H1 (cell line): ENCODE measurements around the gene GRID1.

Source experiments
- EZH2 ChIP-seq: fragments of 200-600 bp; sonication (generic); IDR thresholded peaks from 2 replicates; pipeline ENCODE4 v1.7.1; 2012; ENCODE audit warnings: low read depth, mild to moderate bottlenecking, moderate library complexity, low read length, inconsistent platforms; ENCODE audit not compliant: severe bottlenecking
- GABPA ChIP-seq: IDR thresholded peaks from 2 replicates; pipeline ENCODE4 v1.6.1; 2011; ENCODE audit warnings: mild to moderate bottlenecking, low read length, moderate library complexity, borderline replicate concordance; ENCODE audit not compliant: insufficient read depth
- GTF2F1 ChIP-seq: IDR thresholded peaks from 2 replicates; pipeline ENCODE4 v1.6.1; 2012; ENCODE audit warnings: low read depth, low read length, improper control_type of control experiment, borderline replicate concordance
- POLR2A ChIP-seq, 2 experiments: IDR thresholded peaks; 1 replicate in 1 of 2; 2 replicates in 1 of 2; pipeline ENCODE4 v1.6.1; 2011; ENCODE audit warnings: low read depth in 2 of 2, low read length in 2 of 2, mild to moderate bottlenecking in 2 of 2; ENCODE audit errors: control extremely low read depth in 1 of 2
- POLR2AphosphoS5 ChIP-seq: IDR thresholded peaks from 2 replicates; pipeline ENCODE4 v1.6.1; 2011; ENCODE audit warnings: low read depth, low read length
- SP4 ChIP-seq: IDR thresholded peaks from 2 replicates; pipeline ENCODE4 v1.6.1; 2012; ENCODE audit warnings: low read length, inconsistent platforms
- SUZ12 ChIP-seq: fragments of 200-600 bp; sonication (generic); IDR thresholded peaks from 2 replicates; pipeline ENCODE4 v1.6.1; 2012; ENCODE audit warnings: mild to moderate bottlenecking, inconsistent platforms, low read length, moderate library complexity, mixed read lengths
- TF ChIP-seq, protein P1 (sequence below), 3 experiments: IDR thresholded peaks; 1 replicate in 2 of 3; 2 replicates in 1 of 3; pipeline versions ENCODE4 v1.5.1 to v1.6.1; 2011; ENCODE audit warnings: low read length in 3 of 3, mild to moderate bottlenecking in 3 of 3, inconsistent platforms in 2 of 3, low read depth in 1 of 3, moderate library complexity in 1 of 3; ENCODE audit not compliant: insufficient read depth in 1 of 3; ENCODE audit errors: control extremely low read depth in 1 of 3
- TF ChIP-seq, protein P2 (sequence below): fragments of 300-600 bp; sonication (generic); IDR thresholded peaks from 2 replicates; pipeline ENCODE4 v1.7.1; 2012; ENCODE audit warnings: low read length, moderate library complexity, mild to moderate bottlenecking, inconsistent platforms; ENCODE audit not compliant: insufficient replicate concordance

GRCh38 chr10:86152354-86152753, 214.2 kb downstream of the GRID1 start:
- TF ChIP-seq POLR2A (IDR thresholded peaks at IDR 0.05; ENCODE audit: control extremely low read depth in 1 of 2, low read depth in 2 of 2, low read length in 2 of 2), result no peak
- TF ChIP-seq, protein P1, sequence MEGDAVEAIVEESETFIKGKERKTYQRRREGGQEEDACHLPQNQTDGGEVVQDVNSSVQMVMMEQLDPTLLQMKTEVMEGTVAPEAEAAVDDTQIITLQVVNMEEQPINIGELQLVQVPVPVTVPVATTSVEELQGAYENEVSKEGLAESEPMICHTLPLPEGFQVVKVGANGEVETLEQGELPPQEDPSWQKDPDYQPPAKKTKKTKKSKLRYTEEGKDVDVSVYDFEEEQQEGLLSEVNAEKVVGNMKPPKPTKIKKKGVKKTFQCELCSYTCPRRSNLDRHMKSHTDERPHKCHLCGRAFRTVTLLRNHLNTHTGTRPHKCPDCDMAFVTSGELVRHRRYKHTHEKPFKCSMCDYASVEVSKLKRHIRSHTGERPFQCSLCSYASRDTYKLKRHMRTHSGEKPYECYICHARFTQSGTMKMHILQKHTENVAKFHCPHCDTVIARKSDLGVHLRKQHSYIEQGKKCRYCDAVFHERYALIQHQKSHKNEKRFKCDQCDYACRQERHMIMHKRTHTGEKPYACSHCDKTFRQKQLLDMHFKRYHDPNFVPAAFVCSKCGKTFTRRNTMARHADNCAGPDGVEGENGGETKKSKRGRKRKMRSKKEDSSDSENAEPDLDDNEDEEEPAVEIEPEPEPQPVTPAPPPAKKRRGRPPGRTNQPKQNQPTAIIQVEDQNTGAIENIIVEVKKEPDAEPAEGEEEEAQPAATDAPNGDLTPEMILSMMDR (IDR thresholded peaks at IDR 0.05; ENCODE audit: control extremely low read depth in 1 of 3, insufficient read depth in 1 of 3, low read depth in 1 of 3, low read length in 3 of 3), result no peak
- TF ChIP-seq GTF2F1, result no peak
- TF ChIP-seq GABPA, result no peak
- TF ChIP-seq EZH2, result no peak
- TF ChIP-seq, protein P2, sequence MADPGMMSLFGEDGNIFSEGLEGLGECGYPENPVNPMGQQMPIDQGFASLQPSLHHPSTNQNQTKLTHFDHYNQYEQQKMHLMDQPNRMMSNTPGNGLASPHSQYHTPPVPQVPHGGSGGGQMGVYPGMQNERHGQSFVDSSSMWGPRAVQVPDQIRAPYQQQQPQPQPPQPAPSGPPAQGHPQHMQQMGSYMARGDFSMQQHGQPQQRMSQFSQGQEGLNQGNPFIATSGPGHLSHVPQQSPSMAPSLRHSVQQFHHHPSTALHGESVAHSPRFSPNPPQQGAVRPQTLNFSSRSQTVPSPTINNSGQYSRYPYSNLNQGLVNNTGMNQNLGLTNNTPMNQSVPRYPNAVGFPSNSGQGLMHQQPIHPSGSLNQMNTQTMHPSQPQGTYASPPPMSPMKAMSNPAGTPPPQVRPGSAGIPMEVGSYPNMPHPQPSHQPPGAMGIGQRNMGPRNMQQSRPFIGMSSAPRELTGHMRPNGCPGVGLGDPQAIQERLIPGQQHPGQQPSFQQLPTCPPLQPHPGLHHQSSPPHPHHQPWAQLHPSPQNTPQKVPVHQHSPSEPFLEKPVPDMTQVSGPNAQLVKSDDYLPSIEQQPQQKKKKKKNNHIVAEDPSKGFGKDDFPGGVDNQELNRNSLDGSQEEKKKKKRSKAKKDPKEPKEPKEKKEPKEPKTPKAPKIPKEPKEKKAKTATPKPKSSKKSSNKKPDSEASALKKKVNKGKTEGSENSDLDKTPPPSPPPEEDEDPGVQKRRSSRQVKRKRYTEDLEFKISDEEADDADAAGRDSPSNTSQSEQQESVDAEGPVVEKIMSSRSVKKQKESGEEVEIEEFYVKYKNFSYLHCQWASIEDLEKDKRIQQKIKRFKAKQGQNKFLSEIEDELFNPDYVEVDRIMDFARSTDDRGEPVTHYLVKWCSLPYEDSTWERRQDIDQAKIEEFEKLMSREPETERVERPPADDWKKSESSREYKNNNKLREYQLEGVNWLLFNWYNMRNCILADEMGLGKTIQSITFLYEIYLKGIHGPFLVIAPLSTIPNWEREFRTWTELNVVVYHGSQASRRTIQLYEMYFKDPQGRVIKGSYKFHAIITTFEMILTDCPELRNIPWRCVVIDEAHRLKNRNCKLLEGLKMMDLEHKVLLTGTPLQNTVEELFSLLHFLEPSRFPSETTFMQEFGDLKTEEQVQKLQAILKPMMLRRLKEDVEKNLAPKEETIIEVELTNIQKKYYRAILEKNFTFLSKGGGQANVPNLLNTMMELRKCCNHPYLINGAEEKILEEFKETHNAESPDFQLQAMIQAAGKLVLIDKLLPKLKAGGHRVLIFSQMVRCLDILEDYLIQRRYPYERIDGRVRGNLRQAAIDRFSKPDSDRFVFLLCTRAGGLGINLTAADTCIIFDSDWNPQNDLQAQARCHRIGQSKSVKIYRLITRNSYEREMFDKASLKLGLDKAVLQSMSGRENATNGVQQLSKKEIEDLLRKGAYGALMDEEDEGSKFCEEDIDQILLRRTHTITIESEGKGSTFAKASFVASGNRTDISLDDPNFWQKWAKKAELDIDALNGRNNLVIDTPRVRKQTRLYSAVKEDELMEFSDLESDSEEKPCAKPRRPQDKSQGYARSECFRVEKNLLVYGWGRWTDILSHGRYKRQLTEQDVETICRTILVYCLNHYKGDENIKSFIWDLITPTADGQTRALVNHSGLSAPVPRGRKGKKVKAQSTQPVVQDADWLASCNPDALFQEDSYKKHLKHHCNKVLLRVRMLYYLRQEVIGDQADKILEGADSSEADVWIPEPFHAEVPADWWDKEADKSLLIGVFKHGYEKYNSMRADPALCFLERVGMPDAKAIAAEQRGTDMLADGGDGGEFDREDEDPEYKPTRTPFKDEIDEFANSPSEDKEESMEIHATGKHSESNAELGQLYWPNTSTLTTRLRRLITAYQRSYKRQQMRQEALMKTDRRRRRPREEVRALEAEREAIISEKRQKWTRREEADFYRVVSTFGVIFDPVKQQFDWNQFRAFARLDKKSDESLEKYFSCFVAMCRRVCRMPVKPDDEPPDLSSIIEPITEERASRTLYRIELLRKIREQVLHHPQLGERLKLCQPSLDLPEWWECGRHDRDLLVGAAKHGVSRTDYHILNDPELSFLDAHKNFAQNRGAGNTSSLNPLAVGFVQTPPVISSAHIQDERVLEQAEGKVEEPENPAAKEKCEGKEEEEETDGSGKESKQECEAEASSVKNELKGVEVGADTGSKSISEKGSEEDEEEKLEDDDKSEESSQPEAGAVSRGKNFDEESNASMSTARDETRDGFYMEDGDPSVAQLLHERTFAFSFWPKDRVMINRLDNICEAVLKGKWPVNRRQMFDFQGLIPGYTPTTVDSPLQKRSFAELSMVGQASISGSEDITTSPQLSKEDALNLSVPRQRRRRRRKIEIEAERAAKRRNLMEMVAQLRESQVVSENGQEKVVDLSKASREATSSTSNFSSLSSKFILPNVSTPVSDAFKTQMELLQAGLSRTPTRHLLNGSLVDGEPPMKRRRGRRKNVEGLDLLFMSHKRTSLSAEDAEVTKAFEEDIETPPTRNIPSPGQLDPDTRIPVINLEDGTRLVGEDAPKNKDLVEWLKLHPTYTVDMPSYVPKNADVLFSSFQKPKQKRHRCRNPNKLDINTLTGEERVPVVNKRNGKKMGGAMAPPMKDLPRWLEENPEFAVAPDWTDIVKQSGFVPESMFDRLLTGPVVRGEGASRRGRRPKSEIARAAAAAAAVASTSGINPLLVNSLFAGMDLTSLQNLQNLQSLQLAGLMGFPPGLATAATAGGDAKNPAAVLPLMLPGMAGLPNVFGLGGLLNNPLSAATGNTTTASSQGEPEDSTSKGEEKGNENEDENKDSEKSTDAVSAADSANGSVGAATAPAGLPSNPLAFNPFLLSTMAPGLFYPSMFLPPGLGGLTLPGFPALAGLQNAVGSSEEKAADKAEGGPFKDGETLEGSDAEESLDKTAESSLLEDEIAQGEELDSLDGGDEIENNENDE, result no peak
- TF ChIP-seq SP4, result no peak
- no peak for TF ChIP-seq SUZ12
- TF ChIP-seq POLR2AphosphoS5, result no peak
